Calu3 (cell line): Measurements from ENCODE around the gene NEK7. TPM values are rescaled to one million over a fixed set of nuclear protein-coding genes. Genes with fewer than 3 reads are reported as not detected.

Source experiments
- BruUV-seq: library from RNA; stranded (reverse); fragments of 400-500 nt; replicated peaks from 2 replicates; lab custom pipeline; 2021; lab: Mats Ljungman, UMichigan
- CTCF ChIA-PET: fragments of 300-600 bp; sonication (Branson Sonifier 250); formaldehyde crosslinking; loops from one replicate; lab custom pipeline; 2022; ENCODE audit warnings: antibody characterized with exemption; lab: Charles Lee
- DNase-seq: peaks from one replicate; pipeline ENCODE4 v3.0.0; 2022
- H3K27ac Mint-ChIP-seq: one replicate; pipeline ENCODE4 v1.8.0; 2022; ENCODE audit warnings: mixed read lengths; ENCODE audit not compliant: unreplicated experiment
- H3K27me3 Mint-ChIP-seq: one replicate; pipeline ENCODE4 v1.8.0; 2022; ENCODE audit warnings: mixed read lengths; ENCODE audit not compliant: unreplicated experiment
- H3K36me3 Mint-ChIP-seq: one replicate; pipeline ENCODE4 v1.8.0; 2022; ENCODE audit warnings: mild to moderate bottlenecking, moderate library complexity, mixed read lengths; ENCODE audit not compliant: insufficient read depth, unreplicated experiment
- H3K4me1 Mint-ChIP-seq: one replicate; pipeline ENCODE4 v1.8.0; 2022; ENCODE audit warnings: mild to moderate bottlenecking, low read depth, mixed read lengths; ENCODE audit not compliant: unreplicated experiment
- H3K4me3 Mint-ChIP-seq: one replicate; pipeline ENCODE4 v1.8.0; 2022; ENCODE audit warnings: mild to moderate bottlenecking, low read depth, moderate library complexity, mixed read lengths; ENCODE audit not compliant: unreplicated experiment
- H3K9me3 Mint-ChIP-seq: one replicate; pipeline ENCODE4 v1.8.0; 2022; ENCODE audit warnings: low read depth, mixed read lengths; ENCODE audit not compliant: unreplicated experiment
- CTCF ChIP-seq: fragments of 200-600 bp; IDR thresholded peaks from one replicate; pipeline ENCODE4 v1.8.0; 2022; ENCODE audit warnings: antibody characterized with exemption; ENCODE audit not compliant: unreplicated experiment
- intact Hi-C: fragments of 100-400 bp; cut with micrococcal nuclease; formaldehyde crosslinking; loops from one replicate; pipeline ENCODE4 v1.10.0; 2022; ENCODE audit not compliant: unreplicated experiment
- total RNA-seq: library from RNA; stranded (reverse); gene quantifications from 2 replicates; pipeline ENCODE4 v1.2.3, GENCODE V29; 2022

The NEK7 gene
- total RNA-seq, 1 experiment from 2014 or later, result 145 TPM

GRCh38 chr1:198118134-198118533 is 38.7 kb upstream of the NEK7 start:
- Mint-ChIP-seq H3K27me3 (no peaks in the 10 kb centered on the region), H3K27ac (no peak overlapping the region), H3K36me3 (no peaks in the 10 kb centered on the region), H3K4me1 (peaks cover 6% of the 10 kb centered on the region), H3K4me3 (no peak overlapping the region), H3K9me3 (no peaks in the 10 kb centered on the region)
- CTCF ChIA-PET, result interaction anchor here (1.1 to 1.2 kb wide), 2 partner anchors 35 to 37 kb away, joined by 3 to 9 read pairs; no protein-coding TSS in a partner anchor
- no peak for DNase-seq
- intact Hi-C loops, result no loop called here
- no peak for TF ChIP-seq CTCF
- BruUV-seq, result no TSS peak

- no peak for DNase-seq
- peaks cover 11% of the 10 kb centered on the region for H3K4me1 Mint-ChIP-seq
- no peak overlapping the region for H3K27ac Mint-ChIP-seq
- H3K27me3 Mint-ChIP-seq, result no peaks in the 10 kb centered on the region
- no peak for TF ChIP-seq CTCF
- BruUV-seq, result no TSS peak
- H3K4me3 Mint-ChIP-seq, result no peak overlapping the region
- intact Hi-C loops, result loop anchor here (10.0 kb wide), 1 partner anchor 125 kb away; no protein-coding TSS in a partner anchor
- no peaks in the 10 kb centered on the region for H3K9me3 Mint-ChIP-seq
- H3K36me3 Mint-ChIP-seq, result no peaks in the 10 kb centered on the region
- CTCF ChIA-PET, result interaction anchor here (1.3 kb wide), 1 partner anchor 15 kb away, joined by 5 read pairs; no protein-coding TSS in a partner anchor
These were observed 36.9 kb upstream of the NEK7 start for GRCh38 chr1:198119906-198120305.

GRCh38 chr1:198121056-198121826 is 35.6 kb upstream of the NEK7 start:
- no peaks in the 10 kb centered on the region for H3K9me3 Mint-ChIP-seq
- H3K4me1 Mint-ChIP-seq, result peaks cover 24% of the 10 kb centered on the region
- intact Hi-C loops, result loop anchor here (10.0 kb wide), 1 partner anchor 126 kb away; no protein-coding TSS in a partner anchor
- H3K4me3 Mint-ChIP-seq, result no peak overlapping the region
- DNase-seq, result peak; percentile 76
- peaks cover 1% of the 10 kb centered on the region for H3K36me3 Mint-ChIP-seq
- TSS peak; percentile 88 for BruUV-seq
- CTCF ChIA-PET, result interaction anchor here (0.7 to 1.3 kb wide), 2 partner anchors 14 to 34 kb away, joined by 3 to 5 read pairs; no protein-coding TSS in a partner anchor
- H3K27me3 Mint-ChIP-seq, result no peaks in the 10 kb centered on the region
- TF ChIP-seq CTCF, result no peak
- no peak overlapping the region for H3K27ac Mint-ChIP-seq

- H3K36me3 Mint-ChIP-seq, result peaks cover 9% of the 10 kb centered on the region
- peaks cover 38% of the 10 kb centered on the region for H3K4me1 Mint-ChIP-seq
- no peaks in the 10 kb centered on the region for H3K27me3 Mint-ChIP-seq
- CTCF ChIA-PET, result interaction anchor here (0.7 to 1.8 kb wide), 8 partner anchors 12 to 198 kb away, joined by 3 to 8 read pairs (median 3); partner anchors contain the start of gene NEK7
- no TSS peak for BruUV-seq
- DNase-seq, result peak; percentile 28
- no peak overlapping the region for H3K4me3 Mint-ChIP-seq
- peak overlapping the region; percentile 84 for H3K27ac Mint-ChIP-seq
- TF ChIP-seq CTCF, result no peak
- intact Hi-C loops, result loop anchor here (1.0 to 10.0 kb wide), 2 partner anchors 32 to 128 kb away; no protein-coding TSS in a partner anchor
- no peaks in the 10 kb centered on the region for H3K9me3 Mint-ChIP-seq
These were observed 34.1 kb upstream of the NEK7 start for GRCh38 chr1:198122693-198123092.
